Occipital lobe (tissue), 1 donor: Measurements from ENCODE around the gene EFCAB14. TPM values are rescaled to one million over a fixed set of nuclear protein-coding genes. Genes with fewer than 3 reads are reported as not detected.

ENCODE experiments used
- total RNA-seq: library from RNA; depleted of rRNA; stranded (reverse); fragments of >200 nt; gene quantifications from one replicate; pipeline ENCODE4 v1.2.3, GENCODE V29; 2014

The EFCAB14 gene
- total RNA-seq, 1 donor from 2014 or later: 13.6 TPM

Other genes with a start within 250 kb of the EFCAB14 start
- not detected for gene DMBX1, start 229.3 kb downstream of the EFCAB14 start, total RNA-seq
- not detected for gene KNCN, start 167.5 kb downstream of the EFCAB14 start, total RNA-seq
- gene MKNK1, start 114.8 kb downstream of the EFCAB14 start, total RNA-seq: 8.7 TPM
- gene MOB3C, start 102.3 kb downstream of the EFCAB14 start, total RNA-seq: 2.2 TPM
- 37.7 TPM for gene ATPAF1, start 50.8 kb downstream of the EFCAB14 start, total RNA-seq
- gene TEX38, start 47.3 kb downstream of the EFCAB14 start, total RNA-seq: not detected
- gene CYP4B1, start 79.9 kb upstream of the EFCAB14 start, total RNA-seq: not detected
- not detected for gene CYP4A11, start 222.4 kb upstream of the EFCAB14 start, total RNA-seq